ENCODE data around the gene PPP1R17.

DNA sequence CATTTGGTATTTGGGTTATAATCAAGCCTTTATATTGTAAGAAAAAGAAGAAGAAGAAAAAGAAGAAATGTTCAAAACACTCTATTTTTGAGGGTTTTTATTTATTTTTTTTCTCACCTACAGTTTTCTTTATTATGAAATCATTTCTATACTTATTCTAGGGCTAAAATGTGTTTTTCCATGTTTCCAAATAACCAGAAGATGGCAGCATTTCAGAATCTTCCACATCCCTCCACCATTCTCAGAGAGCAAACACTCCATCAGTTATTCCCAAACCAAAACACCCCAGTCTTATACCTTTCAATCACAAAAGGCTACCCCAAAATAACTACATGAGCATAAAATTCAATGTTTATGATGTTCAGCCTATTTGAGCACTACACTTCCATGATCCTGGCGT lies 38.7 kb upstream of the PPP1R17 start:
- TF ChIP-seq CTCF (IDR thresholded peaks at IDR 0.05; ENCODE audit: poor library complexity, severe bottlenecking) (peak; percentile 58), POLR2AphosphoS5 (IDR thresholded peaks at IDR 0.05) (no peak)

Measured in neural cell (in vitro differentiated cells).